ENCODE results near the gene ANO9.
"Not testable (repeated sequence)": the region's sequence is repeated elsewhere in the genome, so short reads cannot be mapped to it uniquely, and the experiment has no call there.

The ANO9 gene

GRCh38 chr11:413120-414081 lies 28.4 kb downstream of the ANO9 start:
- DNase-seq = peak; percentile 34

GRCh38 chr11:412641-413119 lies 29.1 kb downstream of the ANO9 start:
- DNase-seq = no peak

DNA sequence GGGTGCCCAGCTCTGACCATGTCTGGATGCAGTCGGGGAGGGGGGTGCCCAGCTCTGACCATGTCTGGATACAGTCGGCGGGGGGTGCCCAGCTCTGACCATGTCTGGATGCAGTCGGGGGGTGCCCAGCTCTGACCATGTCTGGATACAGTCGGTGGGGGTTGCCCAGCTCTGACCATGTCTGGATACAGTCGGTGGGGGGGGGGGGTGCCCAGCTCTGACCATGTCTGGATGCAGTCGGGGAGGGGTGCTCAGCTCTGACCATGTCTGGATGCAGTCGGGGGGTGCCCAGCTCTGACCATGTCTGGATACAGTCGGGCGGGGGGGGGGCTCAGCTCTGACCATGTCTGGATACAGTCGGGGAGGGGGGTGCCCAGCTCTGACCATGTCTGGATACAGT lies 30.3 kb downstream of the ANO9 start:
- not testable (repeated sequence) for DNase-seq

- DNase-seq = not testable (repeated sequence)
Observed at GRCh38 chr11:410711-411110, 31.1 kb downstream of the ANO9 start.

DNA sequence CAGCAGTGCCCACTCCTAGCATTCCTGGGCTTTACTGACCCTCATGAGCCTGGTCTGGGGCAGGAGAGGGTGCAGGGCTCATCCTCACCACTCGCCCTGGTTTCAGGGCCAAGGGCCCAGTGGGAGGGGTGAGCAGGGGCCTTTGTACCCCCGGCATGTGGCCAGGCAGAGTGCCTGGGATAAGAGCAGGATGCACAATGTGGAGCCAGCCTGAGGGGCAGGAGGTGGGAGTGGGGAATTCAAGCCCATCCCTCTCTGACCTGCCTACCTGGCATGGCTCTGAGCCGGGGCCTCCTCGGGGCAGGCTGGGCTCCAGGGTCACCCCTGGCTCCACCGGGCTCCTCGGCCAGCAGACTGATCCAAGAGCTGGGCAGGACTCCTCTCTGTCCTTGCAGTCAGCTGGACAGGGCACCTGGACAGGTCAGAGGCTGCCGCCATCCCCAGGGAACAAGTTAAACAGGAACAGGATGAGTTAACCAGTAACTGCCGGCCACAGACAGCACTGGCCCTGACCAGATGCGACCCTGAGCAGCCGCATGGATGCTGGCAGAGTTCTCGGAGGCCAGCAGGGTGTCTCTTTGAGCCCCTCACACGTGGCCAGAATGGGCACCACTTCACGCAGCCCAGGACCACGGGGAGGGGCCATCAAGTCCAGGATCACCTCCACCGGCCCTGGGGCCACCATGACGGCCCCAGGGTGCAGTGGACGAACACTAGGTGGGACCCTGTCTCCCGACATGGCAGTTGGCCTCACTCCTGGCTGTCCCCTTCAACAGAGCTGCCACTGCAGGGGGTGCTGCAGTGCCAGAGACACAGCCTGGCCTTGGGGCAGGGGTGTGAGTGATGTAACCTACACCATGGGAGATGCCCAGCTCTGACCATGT lies 32.0 kb downstream of the ANO9 start:
- no peak for DNase-seq

GRCh38 chr11:409008-409599 lies 32.7 kb downstream of the ANO9 start:
- no peak for DNase-seq

- DNase-seq = no peak
Observed at GRCh38 chr11:408154-409007, 33.4 kb downstream of the ANO9 start.

DNA sequence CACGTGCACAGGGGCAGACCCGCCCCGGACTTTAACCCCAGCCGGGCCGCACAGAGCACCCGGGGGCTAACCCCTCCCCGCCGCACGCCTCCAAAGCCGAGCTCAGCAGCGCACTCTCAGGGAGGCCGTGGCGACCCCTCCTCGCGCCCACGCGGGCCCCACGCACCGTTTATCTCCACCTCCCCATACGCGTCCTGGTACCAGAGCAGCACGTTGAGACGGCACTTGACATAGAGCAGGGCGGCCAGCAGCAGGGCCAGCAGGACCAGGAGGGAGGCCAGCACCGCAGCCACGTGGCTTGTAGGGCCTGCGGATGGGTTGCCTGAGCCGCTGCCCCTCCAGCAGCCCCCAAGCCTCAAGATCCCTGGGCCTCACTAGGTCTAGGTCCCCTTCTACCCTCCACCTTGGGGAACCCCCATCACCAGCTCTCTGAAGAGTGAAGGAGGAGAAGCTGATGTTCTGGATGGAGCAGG lies 34.1 kb downstream of the ANO9 start:
- no peak for DNase-seq

DNA sequence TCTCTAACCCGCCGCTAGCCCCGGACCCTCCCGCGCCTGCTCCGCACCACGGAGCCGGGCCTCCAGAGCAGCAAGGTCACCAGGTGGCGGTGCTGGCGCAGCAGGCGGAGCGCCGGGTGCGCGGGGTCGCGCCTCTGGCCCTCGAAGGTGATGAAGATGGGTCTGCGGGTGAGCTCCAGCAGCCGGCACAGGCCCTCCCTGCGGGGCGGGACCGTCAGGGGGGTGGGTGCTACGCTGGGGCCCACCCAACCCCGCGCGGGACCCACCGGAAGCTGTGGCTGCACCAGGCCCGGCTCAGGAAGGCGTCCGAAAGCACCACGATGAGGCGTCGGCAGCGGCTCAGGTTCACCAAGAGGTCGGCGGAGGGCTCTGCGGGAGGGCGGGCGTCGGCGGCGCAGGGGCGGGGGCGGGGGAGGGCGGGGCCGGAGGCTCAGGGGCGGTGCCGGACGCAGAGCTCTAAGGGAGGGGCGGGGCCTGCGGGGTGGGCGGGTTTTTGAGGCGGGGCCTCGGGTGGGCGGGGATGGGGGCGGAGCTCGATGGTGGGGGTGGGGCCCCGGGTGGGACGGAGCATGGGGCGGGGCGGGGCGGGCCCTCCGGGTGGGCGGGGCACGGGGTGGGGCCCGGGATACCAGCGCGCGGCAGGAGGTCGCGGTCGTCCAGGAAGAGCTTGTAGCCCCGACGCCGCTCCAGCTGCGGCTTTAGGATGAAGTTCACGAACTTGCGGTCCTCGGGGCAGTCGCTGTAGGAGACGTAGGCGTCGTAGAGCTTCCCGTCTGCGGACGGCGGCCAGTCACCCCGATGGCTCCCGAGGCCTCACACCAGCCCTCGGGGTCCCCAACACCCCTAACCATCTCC lies 34.8 kb downstream of the ANO9 start:
- DNase-seq = peak; percentile 88

- DNase-seq = no peak
Observed at GRCh38 chr11:405954-406795, 35.6 kb downstream of the ANO9 start.

DNA sequence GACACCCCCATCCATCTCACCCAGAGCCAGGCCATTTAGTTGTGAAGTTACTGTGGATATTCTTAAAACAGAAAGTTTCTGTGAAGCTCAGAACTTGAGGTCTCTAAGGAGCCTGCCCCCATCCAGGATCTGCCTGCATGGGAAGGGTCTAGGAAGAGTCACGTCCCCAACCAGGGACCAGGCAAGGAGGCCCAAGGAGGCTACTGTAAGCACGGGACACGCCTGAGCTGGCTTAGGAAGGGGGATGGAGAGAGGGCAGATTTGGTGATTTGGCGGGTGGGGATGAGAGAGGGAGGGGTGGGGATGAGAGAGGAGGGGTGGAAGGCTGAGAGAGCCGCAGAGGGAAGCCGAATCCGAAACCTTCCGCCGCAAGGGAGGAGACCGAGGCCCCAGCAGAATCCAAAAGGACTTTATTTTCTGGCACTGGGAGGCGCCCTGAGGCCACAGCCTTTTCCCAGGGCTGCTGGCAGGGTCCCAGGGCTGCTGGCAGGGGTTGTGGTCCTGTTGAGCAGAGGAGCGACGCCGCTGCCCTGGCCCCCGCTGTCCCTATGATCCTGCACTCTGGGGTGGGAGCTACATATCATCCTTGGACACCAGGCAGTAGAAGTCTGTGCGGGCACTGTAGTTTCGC lies 36.4 kb downstream of the ANO9 start:
- peak; percentile 17 for DNase-seq

DNA sequence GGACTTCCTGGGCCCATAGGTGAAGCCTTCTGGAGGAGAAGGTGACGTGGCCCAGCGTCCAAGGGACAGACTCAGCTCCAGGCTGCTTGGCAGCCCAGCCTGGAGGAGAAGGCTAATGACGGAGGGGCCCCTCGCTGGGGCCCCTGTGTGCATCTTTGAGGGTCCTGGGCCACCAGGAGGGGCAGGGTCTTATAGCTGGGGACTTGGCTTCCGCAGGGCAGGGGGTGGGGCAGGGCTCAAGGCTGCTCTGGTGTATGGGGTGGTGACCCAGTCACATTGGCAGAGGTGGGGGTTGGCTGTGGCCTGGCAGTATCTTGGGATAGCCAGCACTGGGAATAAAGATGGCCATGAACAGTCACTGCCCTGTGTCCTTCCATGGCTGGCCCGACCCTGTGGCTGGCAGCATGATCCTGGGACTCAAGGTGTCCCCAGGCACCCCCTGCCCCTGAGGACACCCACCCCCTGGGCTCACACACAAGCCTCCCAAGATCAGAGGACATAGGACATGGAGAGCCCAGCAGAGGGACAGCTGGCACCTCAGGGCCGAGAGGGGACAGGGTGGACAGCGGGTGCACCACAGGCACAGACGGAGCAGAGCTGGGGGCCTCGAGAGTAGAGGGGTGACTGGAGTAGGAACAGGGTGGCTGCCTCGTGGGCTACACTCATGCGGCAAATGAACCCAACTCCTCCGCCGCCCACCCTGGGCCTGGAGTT lies 37.1 kb downstream of the ANO9 start:
- DNase-seq = no peak

DNA sequence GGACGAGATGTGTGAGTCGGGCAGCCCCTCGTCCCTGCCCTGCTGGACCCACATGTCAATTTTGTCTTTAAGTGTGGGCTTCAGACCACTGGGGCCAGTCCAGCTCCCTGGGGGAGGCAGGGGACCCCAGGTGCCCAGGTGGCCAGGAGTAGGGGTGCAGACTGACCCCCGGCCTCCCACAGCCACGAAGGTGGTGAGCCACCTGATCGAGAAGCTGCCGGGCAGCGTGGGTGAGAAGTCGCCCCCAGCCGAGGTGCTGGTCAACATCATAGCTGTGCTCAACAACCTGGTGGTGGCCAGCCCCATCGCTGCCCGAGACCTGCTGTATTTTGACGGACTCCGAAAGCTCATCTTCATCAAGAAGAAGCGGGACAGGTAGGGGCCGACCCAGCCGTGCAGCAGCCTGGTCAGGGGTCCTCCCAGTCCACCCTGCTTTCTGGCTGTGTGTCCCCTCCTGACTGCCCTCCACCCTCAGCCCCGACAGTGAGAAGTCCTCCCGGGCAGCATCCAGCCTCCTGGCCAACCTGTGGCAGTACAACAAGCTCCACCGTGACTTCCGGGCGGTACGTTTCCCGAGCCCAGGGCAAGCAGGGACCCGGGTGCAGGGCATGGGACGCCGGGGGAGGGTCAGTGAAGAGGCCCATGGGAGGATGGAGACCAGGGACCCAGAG lies 37.9 kb downstream of the ANO9 start:
- no peak for DNase-seq

GRCh38 chr11:403021-403760 lies 38.6 kb downstream of the ANO9 start:
- DNase-seq = no peak

DNA sequence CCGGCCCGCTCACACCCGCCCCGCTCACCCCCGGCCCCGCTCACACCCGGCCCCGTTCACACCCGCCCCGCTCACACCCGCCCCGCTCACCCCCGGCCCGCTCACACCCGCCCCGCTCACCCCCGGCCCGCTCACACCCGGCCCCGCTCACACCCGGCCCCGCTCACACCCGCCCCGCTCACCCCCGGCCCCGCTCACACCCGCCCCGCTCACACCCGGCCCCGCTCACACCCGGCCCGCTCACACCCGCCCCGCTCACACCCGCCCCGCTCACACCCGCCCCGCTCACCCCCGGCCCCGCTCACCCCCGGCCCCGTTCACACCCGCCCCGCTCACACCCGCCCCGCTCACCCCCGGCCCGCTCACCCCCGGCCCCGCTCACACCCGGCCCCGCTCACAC lies 40.6 kb downstream of the ANO9 start:
- not testable (repeated sequence) for DNase-seq

DNA sequence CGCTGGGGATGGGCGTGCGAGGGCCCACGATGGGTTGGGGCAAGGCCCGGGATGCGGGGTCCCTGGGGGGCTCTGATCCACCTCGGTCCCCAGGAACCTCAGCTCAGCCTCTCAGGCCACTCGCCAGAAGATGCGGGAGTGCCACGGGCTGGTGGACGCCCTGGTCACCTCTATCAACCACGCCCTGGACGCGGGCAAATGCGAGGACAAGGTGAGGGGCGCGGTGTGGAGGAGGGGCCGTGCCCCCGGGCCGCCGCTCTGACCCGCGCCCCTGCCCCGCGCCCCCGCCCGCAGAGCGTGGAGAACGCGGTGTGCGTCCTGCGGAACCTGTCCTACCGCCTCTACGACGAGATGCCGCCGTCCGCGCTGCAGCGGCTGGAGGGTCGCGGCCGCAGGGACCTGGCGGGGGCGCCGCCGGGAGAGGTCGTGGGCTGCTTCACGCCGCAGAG lies 41.5 kb downstream of the ANO9 start:
- no peak for DNase-seq

- DNase-seq = no peak
Observed at GRCh38 chr11:399731-400211, 42.0 kb downstream of the ANO9 start.
